ENCODE measurements around the gene RAB15.

Gene RAB15

DNA sequence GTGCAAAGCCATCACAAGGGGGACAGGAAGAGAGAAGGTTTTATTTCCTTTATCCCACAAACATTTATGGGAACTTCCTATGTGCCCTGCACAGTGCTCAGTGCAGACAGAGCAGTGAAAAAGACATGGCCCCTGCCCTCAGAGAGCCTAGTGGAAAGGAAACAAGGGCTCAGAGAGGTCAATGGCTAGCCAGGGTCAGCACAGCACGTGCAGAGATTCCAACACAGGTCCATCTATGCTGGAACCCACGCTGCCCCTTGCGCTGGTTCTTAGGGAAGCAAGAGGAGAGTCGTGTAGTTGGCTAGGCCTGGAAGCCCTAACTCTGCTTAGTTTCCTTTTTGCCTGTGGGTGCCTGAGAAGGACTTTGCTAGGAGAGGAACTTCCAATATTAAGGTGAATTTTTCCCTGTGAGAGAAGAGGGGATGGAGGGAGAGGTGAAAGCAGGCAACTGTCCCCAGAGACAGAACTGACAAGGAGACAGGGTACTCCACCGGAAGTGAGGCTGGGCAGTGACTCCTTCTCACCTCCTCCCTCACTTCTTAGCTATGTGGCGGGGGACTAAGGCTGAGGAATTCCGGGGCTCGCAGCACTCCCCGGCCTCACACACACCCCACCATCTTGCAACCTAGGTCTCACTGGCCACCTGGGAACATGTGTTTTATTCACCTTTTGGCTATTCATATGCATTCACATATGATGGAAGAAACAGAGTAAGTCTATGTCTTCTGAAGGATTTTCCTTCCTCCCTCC, 17.5 kb downstream of the RAB15 start:
- DNase-seq = no peak

DNA sequence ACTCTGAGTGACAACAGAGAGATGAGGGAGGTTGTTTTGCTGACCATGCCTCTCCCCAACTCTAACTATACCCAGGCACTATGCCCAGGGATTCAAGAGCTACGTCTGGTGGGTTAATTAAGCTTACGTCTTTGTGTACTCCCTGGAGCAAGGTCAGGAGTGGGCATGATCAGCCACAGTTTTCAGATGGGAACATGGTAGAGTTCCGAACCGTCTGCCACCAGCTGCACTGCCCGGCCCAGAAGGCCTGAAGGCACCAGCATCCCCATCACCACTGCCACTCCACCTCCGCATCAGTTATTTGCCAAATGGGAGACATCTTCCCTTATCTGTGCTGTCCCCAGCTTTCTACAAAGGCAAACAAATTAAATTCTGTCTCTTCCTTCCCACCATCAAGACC, 18.5 kb downstream of the RAB15 start:
- no peak for DNase-seq

DNA sequence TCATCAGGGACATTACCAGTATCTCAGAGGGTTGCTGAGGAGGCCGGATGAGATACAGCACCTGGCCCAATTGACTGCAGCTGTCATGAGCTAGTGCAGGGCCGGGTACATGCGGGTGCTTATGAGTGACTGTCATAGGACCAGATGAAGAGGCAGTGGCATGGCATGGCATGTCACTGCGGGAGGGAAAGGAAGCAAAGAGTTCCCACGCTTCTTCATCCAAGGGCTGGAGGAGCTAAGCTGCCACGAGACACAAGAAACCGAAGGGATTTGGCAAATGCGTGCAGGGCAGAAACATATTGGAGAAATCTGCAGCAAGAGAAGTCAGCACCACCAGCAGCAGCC, 18.9 kb downstream of the RAB15 start:
- no peak for DNase-seq

DNA sequence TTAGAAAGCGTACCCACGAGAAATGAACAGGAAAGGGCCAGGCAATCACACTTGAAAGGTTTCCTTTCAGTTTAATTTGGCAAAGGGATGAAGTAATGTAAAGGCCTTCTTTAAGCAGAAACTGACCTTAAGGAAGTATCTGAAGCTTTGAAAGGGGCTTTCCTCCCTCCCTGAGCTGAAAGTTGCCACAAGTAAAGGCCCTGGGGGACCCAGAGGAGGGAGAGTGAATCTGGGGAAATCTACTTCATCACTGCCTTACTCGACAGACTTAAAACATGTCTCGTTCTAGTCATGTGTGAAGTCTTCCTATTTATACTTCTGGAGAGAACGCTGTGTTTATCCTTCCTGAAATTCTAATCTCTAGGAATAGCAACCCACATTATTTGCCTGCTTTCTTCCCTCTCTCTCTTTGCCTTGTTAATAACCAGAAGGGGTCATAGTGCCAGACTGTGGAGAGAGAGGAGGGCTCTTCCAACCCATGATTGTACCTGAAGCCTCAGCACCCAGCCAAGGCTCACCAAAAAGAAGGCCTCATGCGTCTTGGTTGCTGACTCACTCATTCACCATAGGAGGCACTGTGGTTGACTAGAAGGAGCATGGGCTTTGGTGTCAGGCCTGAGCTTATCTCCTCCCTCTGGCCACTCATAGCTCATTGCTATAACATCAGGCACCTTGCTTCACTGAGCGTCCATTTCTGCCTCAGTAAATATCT, 19.4 kb downstream of the RAB15 start:
- DNase-seq = no peak

DNA sequence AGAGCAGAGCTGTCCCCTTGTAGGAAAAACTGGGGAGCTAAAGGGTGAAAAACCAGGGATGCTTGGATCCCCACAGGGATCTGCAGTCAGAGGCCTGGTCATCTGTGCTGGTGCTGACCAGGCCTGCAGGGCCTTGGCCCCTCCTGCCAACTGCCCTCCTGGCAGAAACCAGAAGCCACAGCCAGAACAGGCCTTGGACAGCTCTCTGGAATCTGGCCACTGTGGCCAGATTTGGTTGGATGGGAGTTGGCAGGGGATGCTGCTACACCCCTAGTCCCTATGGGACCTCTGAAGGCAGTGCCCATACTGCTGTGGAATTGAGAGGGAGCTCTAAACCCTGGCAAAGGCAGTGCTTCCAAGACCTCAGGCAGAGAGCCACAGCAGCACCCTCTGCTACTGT, 20.4 kb downstream of the RAB15 start:
- no peak for DNase-seq

DNA sequence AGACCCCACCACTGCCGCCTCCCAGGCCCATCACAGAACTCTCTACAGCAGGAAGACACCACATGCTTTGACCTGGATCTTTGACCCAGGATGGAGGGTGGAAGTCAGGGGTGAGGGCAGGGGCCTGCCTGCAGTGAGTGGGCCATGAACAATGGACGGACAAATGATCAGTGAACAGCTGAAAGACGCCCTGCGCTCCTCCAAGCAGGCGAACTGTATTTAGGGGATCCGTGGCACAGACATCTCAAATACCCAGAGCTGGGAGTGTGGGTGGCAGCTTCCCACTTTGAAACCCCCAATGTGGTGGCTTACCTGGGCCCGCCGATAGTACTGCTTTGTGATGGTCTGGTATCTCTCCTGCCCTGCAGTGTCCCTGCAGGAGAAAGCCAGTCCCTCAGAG, 20.8 kb downstream of the RAB15 start:
- no peak for DNase-seq

DNA sequence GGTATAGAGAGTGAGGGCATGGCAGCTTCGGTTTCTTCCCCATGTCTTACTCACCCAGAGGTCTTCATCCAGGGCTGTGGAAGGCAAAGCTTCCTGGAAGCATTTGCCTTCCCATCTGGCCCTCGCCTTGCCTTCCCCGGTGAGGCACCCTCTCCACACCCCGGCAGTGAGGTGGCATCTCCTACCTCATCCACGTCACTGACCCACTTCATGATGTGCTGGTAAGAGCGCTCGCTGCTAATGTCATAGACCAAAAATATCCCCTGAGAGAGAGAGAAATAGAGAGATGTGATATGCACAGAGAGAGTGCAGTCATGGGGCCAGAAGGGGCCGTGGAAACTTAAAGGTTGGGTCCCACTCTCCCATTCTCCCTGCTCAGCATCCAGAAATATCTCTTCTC, 21.2 kb downstream of the RAB15 start:
- no peak for DNase-seq

DNA sequence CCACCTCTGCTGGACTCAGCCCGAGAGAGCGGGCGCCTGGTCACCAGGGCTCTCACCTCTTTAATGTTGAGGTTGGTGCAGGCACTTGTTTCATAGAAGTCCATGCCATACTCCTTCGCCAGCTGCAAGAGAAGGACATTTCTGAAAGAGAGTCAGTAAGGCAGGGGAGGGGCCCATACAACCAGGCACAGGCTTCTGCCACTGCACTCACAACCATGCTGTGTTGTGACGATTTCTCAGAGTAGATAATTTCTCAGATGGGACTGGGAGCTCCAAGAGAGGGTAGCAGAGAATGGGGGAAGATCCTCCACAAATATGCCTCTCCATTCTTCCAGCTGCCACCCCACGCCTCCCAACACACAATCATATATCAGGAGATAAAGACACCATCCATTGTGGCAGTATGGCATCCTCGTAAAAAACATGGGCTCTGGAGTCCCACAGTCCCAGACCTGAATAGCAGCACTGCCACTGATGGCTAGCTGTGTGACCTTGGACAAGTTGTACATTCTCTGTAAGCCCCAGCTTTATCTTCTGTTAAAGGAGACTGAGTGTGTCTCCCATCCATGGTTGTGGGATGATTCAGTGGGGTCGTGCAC, 23.4 kb downstream of the RAB15 start:
- no peak for DNase-seq

DNA sequence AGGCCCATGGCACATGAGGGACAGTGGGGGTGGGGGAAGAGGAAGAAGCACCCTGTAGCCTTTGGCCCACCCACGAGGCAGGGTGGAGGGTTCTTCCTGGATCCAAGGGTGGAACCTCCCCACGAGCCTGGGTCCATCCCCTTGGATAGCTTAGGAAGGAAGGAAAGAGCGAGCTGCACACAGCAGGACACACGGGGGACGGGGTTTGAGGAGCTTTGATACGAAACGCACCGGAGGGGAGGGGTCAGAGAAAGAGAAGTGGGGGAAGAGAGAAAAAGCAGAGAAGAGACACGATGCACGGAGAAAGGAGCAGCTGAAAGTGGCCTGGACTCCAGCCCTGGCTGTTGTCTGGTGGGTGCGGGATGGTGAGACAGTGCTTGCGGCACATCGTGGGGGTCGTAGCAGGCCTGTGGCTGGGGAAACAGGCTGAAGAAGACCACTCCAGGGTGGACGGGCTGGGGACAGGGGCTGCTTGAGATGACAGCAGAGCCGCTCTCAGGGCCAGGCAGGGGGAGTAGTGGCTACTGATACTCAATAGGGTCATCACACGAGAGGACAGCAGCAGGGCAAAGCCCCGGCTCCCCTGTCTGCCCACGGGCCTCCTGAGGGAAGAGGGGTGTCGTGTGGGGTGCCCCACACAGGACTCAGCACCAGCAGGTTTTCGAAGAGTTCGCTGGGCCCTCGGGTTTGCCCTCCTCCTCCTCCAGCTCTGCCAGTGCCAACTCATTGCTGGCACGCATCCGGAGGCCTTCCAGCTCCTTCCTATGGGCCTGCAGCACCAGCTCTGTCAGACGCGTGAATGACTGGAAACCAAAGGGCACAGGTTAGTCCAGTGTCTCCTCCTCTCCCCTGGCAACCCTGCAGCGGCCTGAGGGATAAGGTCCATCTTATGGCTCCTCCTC, 24.2 kb downstream of the RAB15 start:
- no peak for DNase-seq

DNA sequence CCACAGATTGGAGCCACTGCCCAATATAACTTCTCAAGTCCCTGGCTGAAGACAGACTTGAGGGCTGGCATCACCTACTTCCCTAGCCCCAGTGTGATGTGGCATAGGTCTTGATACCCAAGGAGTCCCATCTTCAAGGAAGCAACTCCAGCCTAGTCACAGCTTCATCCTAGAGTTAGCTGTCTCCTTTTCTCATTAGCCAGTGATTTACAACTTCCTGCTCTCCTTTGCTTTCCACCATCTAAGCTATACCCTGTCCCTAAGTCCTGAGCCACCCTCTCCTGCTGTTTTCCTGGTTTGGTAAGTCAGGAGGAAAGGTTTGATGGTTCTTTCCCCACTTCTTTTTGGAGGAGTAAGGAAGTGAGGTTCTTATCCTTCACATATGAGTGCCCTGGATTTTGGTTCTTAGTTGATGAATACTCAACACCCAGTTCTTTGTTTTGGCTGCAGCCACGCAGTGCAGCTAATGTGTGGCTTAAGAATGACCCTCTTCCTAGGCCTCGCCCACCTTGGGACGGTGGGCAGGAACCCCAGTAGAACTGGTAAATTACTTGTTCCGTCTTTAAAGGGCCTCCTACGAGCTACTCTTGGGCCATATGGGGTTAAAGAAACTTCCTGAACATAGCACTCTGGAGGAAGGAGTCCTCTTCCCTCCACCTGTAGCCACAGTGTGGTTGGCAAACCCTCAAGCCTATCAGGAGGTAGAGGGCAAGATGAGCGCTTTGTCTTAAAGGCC, 25.7 kb downstream of the RAB15 start:
- DNase-seq = no peak

DNA sequence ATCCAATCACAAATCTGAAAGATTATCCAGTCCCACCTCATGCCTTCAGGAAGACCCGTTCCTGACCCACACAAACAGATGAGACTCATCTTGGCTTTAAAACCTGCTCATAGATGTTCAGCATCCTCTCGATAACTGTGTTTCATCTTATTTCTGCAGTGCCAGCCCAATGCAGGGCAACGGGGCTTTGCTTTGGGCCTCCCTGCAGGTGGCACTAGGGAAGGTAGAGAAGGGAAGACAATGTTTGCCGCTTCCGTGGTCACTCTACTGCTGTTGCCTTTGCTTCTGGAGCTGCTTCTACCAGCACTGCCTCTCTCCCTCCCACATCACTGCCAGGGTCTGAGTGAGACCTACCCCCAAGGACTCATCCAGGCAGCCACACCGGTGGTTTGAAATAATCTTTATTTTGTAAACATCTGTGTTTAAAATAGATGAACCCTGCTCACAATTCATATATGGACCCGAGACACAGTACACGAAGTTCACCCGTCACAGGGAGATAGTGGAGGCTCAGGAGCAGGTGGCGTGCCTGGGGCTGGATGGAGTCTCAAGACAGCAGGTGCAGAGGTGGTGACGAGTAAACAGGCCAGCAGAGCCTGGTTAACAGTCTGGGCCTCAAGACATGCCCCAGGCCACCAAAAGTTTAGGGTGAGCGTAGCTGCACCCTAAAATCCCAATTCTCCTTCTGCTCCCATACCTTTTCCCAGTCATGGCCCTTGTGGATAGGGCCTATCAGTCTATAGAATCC, 26.5 kb downstream of the RAB15 start:
- no peak for DNase-seq

DNA sequence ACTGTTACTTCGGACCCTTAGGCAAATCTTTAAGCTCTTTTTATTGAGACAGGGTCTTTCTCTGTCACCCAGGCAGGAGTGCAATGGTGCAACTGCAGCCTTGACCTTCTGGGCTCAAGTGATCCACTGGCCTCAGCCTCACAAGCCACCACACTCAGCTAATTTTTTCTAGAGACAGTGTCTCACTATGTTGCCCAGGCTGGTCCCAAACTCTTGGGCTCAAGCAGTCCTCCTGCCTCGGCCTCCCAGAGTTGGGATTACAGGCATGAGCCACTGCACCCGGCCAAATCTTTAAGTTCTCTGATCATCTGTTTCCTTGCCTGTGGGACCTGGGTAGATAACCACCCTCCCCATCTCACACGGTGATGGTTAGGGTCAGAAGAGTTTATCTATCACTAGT, 27.3 kb downstream of the RAB15 start:
- no peak for DNase-seq

DNA sequence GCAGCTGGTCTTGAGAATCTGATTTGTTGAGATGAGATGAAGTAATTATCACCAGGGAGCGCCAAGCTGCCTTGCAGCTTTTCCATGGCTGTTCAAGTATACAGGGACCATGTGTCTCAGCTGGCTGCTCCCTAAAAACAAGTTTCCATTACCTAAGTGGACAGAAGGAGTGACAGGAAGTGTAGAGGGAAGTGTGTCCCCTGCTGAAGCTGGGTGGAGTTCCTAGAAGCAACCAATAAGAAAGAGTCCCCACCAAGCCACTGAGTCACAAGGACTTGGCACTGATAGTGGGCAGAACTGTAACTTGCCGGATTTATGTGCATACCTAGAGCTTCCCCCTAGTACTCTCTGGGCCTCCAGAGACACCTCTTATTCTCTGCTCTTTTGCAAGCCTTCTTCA, 28.1 kb downstream of the RAB15 start:
- DNase-seq = no peak

DNA sequence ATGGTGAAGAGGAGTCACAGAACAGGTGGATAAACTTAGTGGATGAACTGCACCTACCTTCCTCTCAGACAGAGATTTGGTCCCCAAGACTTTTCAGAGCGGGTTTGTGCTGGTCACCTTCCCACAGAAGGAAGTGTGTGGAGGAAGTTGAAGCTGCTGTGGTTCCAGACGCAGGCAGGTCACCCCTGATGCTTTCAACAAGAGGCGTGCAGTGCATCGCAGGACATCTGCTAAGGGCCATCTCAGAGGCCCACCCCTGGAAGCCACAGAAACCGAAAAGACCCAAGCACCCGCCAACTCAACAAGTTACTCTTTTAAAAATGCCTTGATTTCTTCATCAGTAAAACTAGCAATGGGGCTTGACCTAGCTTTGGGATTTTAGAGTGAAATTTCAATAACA, 28.6 kb downstream of the RAB15 start:
- DNase-seq = no peak

DNA sequence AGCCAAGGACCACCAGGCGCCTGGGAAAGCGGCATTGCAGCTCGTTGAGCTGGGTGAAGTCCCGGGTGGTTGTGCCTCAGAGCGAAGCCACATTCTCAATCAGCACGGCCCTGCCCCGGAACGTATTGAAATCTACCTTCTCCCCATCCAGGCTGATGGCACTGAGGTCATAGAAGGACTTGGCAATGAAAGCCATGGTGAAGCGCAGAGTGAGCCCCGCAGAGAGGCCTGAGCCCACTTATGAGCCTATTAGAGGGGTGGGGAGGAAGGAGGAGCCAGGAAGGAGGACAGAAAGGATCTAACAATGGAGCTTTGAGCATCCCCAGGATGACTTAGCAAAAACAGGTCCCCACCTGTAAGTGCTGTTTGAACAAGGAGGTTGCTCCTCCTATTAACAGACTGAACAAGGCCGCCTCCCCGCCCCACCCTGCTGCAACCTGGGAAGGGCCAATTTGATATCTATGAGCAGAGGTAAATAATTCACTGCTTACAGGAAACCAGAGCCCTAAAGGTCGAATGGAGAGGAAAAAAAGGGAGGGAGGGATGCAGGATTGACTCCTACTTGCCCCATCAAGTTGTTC, 29.5 kb downstream of the RAB15 start, which contains the start of gene GPX2:
Gene GPX2 (minus strand): TSS at position 215 of the 581 bp plus-strand sequence. CDS start 19 bp downstream, at position 196.
- no peak for DNase-seq

DNA sequence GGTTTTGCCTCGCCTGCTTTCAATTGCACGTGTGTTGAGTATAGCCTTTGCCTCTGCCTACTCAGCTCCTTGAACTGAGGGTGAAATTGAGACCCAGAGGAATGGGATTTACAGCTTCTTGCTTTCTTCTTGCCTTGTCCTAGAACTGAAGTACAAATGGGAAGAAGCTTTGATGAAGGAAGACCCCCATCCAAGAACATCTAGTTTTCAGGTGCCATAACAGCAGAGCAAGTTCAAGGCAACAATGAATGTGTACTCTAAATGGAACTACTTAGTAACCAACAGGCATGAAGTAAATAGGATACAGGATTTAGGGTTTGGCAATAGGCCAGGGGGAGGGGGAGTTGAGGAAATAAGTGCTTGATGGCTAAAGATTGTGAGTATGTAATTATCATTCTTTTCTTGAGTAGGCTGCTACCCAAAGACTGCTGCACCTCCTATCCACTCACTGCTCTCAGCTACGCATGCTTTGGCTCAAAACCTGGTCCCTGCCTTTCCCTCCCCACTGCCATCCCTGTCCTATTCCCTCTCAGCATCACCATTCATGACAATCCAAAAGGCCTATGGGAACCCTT, 31.7 kb downstream of the RAB15 start:
- no peak for DNase-seq

DNA sequence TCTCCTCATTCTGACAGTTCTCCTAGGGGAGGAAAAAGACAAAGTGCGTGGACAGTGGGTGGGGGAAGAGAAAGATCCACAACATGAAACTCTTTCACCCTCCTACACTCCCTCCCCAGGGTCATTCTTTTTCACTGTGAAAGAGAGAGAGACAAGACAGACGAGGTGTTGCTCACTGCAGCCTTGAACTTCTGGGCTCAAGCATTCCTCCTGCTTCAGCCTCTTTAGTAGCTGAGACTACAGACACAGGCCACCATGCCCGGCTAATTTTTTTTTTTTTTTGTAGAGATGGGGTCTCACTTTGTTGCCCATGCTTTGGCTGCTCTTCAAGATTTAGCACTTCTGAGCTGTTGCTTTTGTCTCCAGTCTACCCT, 32.3 kb downstream of the RAB15 start:
- DNase-seq = no peak

DNA sequence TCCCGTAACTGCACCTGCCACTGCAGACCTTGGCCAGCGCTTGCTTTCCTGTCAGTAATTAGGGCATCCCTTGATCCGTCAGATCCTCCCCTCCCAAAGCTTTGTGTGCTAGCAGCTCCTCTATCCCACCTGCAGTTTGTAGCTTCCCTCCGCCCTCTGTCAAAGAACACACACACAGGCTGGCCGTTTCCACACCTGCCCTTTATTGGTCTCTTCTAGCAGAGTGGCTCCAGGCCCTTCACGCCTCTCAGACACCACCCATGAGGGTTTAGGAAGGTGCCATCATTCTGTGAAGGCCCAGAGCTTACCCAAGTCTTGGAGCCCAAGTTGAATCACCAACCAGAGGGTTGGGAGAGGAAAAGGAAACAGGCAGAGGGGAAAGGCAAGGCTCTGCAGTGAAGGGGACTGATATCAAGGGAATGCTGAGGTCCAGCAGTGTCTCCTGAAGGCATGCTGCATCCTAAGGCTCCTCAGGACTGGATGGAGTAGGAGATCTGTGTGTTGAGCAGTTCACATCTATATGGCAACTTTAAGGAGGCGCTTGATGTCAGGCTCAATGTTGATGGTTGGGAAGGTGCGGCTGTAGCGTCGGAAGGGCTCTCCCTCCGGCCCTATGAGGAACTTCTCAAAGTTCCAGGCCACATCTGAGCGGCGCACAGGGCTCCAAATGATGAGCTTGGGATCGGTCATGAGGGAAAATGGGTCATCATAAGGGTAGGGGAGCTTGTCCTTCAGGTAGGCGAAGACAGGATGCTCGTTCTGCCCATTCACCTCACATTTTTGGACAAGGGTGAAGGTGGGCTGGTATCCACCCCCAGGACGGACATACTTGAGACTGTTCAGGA, 32.9 kb downstream of the RAB15 start:
- DNase-seq = no peak

DNA sequence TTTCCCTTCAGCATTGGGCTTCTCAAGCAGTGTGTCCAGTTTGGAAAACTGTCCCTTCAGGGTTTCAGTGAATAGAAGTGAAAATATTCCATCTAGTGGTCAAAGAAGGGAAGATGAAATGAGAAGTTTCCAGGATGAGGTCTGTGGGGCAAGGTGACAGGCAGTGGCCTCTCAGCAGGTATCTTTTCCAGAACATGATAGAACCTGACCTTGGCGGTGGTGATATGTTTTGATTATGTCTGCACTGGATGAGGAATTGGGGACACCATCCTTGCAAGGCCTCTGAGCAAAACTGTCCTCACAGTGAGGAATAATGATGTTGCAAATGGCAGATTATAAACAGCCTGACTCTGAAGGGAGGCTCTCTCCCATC, 34.3 kb downstream of the RAB15 start:
- DNase-seq = no peak

All from inflammatory macrophage (primary cell).